LHCN-M2 (cell line): Measurements from ENCODE around the gene NUCKS1. TPM values are rescaled to one million over a fixed set of nuclear protein-coding genes. Genes with fewer than 3 reads are reported as not detected.

ENCODE experiments used
- DNase-seq: peaks from one replicate; pipeline ENCODE4 v3.0.0-alpha.2; 2012; ENCODE audit warnings: low read depth
- total RNA-seq: library from RNA; depleted of rRNA; stranded (reverse); fragments of >200 nt; gene quantifications from 2 replicates; pipeline ENCODE4 v1.2.3, GENCODE V29; 2014; rRNA removed

NUCKS1 gene
- total RNA-seq, 1 experiment from 2014 or later = 175 TPM

- no peak for DNase-seq
These were observed 79.2 kb downstream of the NUCKS1 start for GRCh38 chr1:205670611-205671430.

- no peak for DNase-seq
These were observed 79.9 kb downstream of the NUCKS1 start for GRCh38 chr1:205670150-205670446.

DNA sequence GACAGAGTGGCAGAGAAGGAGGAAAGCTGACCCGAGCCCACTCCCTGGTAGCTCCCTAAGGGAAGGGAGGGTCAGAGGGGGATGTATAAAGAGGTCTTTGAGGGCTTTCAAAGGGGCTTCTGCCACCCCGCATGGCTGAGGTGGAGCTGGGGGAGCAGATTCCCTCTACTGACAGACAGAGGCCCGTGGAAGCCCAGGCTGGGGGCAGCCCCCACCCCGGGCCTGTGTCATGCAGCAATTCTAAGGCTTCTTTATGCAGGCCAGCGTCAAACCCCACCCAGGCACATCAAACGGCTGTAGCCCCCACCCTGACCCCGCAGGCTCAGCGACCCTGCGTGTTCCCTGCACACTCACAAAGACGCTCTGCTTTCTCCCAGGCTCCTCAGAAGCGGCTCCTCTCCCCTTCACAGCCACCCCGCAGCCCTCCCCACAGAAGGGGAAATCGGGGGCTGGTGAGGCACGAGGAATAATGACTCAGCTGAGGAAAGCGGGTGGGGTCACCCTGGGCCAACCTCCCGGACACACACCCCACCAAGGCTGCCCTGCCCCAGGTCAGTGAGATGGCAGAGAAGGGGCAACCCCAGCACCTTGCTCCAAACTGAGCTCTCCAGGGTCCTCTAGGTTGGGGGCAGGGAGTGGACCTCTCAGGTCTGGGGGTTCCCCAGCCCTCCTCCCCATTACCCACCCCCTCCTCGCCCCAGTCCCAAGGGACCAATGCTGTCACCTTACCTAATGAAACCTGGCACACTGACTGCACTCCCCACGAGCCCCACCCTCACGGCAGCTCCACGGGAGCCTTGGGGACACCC is 80.4 kb downstream of the NUCKS1 start:
- DNase-seq = no peak

GRCh38 chr1:205668951-205669340 is 81.0 kb downstream of the NUCKS1 start:
- no peak for DNase-seq

DNA sequence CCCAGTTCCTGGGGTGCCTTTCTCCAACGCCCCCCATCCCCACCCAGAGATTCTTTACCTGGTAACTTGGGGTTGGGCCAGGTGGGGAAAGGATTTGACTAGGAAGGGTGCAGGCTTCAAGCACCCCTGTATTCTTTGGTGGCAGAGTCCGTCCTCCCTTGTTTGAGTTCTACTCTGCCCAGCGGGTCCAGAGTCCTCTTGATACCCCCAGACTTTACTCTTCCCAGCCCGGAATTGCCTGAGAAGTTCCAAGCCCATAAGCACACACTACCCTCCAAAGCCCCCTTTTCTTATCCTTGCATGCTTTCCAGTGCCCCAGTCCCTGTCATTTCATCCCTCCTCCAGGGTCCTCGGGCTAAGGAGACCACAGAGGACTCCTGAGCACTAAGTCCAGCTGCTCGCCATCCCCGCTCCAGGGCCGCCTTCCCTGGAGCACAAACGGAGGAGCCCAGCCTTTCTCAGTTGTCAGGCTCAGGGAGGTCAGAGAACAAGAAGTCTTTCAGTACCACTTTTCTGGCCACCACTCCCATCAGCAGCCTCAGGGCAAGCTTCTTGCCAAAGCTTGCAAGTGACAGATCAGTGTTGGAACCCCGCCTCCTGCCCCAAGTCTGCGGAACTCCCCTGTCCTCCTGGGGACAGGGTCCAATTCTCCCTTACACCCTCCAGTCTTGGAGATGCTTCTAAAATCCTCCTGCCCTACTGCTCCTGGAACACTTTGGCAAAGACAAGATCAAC is 81.9 kb downstream of the NUCKS1 start:
- no peak for DNase-seq

DNA sequence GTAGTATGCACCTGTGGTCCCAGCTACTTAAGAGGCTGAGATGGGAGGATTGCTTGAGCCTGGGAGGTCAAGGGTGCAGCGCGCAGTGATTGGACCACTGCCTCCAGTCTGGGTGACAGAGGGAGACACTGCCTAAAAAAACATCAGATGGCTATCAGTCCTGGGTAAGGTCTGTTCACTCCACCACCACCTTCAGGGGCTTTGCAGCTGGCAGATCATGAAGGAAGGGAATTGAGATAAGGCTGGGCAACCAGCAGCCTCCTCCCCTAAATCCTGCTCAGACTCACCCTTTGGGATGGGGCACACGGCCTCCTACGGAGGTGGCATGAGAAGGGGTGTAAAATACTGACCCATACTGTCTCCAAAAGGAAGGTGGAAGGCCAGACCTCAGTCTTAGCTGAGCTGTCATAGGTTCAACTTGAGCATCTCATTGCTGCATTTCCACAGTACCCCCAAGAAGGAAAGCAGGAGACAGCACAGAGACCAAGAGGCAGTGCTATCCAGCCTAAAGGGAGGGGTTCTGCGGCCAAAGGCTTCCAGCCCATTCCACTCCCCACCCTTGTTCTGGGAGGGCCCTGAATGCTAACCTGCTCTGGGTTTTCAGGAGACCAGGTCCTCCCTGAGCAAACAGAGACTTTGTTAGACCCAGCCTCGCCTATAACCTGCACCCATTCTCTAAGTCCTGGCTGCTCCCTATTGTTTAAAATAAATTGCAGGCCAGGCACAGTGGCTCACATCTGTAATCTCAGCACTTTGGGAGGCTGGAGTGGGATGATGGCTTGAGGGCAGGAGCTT is 83.4 kb downstream of the NUCKS1 start:
- no peak for DNase-seq

GRCh38 chr1:205665201-205666045 is 84.6 kb downstream of the NUCKS1 start:
- DNase-seq = no peak

DNA sequence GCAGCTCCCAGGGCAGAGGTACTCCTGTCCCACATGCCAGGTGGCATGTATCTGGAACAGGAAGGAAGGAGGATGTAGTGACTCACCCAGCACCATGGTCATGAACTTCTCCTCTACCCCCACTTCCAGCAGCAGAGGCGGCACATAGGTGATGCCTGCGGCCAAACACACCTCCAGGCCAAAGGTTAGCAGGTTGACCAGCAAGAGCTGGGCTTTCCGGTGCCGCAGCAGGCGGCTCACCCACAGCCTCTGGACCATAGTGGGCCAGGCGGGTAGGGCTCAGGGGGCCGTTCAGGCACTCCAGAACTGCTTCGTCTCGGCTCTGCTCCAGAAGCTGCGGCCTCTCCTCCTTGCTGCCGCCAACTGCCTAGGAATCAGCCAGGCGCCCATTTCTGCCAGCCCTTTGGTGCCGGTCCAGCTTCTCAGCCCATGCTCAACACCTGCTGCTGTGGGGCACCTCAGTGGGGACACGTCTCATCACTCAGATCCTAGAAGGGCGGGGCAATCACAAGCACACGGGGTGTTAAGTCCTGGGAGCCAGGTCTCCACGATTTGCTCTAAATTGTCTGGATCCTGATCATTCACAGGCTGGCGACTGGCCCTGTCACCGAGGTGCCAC is 85.5 kb downstream of the NUCKS1 start:
- no peak for DNase-seq

- DNase-seq = no peak
These were observed 86.6 kb downstream of the NUCKS1 start for GRCh38 chr1:205663286-205663936.

Other genes with a start within 250 kb of the NUCKS1 start
- gene CDK18, start 245.5 kb downstream of the NUCKS1 start, total RNA-seq = 0.34 and 0.71 TPM in 2 replicates
- gene ELK4, start 118.2 kb downstream of the NUCKS1 start, total RNA-seq = 10.5 and 13.3 TPM in 2 replicates
- gene SLC45A3, start 69.7 kb downstream of the NUCKS1 start, total RNA-seq = 4.1 and 5.6 TPM in 2 replicates
- gene RAB29, start 25.3 kb upstream of the NUCKS1 start, total RNA-seq = 24.9 and 29.3 TPM in 2 replicates
- gene SLC41A1, start 63.0 kb upstream of the NUCKS1 start, total RNA-seq = 21.5 and 24.7 TPM in 2 replicates
- gene PM20D1, start 100.0 kb upstream of the NUCKS1 start, total RNA-seq = not detected in 2 replicates
- not detected in 2 replicates for gene SLC26A9, start 193.3 kb upstream of the NUCKS1 start, total RNA-seq